ENCODE results near the gene TMPRSS2. TPM values are rescaled to one million over a fixed set of nuclear protein-coding genes. Genes with fewer than 3 reads are reported as not detected.

The TMPRSS2 gene
- total and polyA plus RNA-seq, 9 of the 15 experiments (the other 6 are each of a cell fraction or from before 2014, with no cell fraction given): 0.20 TPM; not detected in 8

DNA sequence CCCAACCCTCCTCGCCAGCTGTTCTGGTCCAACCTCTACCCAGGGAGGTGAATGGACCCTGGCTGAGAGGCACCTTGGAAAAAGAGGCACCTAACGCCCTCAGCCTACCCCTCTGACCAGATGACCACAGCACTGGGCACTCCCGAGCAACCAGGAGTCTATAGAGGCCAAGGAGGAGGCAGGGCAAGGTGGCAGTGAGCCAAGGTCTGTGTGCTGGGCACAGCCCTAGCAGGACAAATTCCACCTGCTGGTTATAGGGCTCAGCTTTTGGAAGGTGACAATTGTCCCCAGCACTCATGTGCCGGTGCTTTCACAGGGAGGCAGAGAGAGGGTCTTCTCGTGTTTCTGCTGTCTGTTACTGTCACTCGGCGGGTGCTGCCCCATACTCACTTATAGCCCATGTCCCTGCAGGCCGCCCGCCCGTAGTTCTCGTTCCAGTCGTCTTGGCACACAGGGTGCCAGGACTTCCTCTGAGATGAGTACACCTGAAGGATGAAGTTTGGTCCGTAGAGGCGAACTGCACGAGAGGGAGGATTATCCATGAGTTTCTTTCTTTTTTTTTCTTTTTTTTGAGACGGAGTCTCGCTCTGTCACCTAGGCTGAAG lies 27.8 kb downstream of the TMPRSS2 start:
- ChIA-PET POLR2A (interaction anchor here (0.5 to 1.1 kb wide), 2 partner anchors 11 to 84 kb away, joined by 3 read pairs; no protein-coding TSS in a partner anchor), CTCF (ENCODE audit: low intra/inter-chr PET ratio) (no interaction called here)
- no peaks in the 10 kb centered on the region for H3K9me1 ChIP-seq (ENCODE audit: control insufficient read depth, insufficient read depth, low read length)
- no peaks in the 10 kb centered on the region for H3K79me2 ChIP-seq (ENCODE audit: control insufficient read depth, insufficient read depth, low read length)
- in situ Hi-C loops (cut with MboI): no loop called here
- H3K4me3 ChIP-seq: no peak overlapping the region
- H3K27me3 ChIP-seq (ENCODE audit: control insufficient read depth in 2 of 2, insufficient read depth in 2 of 2, low read length in 2 of 2): peaks cover 21 to 34% of the 10 kb centered on the region in 2 experiments; a peak in 4 of 5 replicates
- no peaks in the 10 kb centered on the region for H4K20me1 ChIP-seq (replicated peaks; ENCODE audit: control insufficient read depth, insufficient read depth, low read length)
- FAIRE-seq (no peak), DNase-seq (ENCODE audit: extremely low read depth in 1 of 4, low spot score in 3 of 4) (no peak), ATAC-seq (no peak)
- no peaks in the 10 kb centered on the region for H3K4me1 ChIP-seq (replicated peaks in 1 of 2; ENCODE audit: control insufficient read depth in 2 of 2, insufficient read depth in 2 of 2, low read length in 2 of 2)
- WGBS (ENCODE audit: insufficient coverage, low coverage, missing lambda C conversion rate): under 1% methylated on average over 17 of the region's 17 CpGs
- no peak overlapping the region for H3K9ac ChIP-seq (ENCODE audit: insufficient read depth in 1 of 2, low read depth in 2 of 2, low read length in 2 of 2)
- H2AFZ ChIP-seq (ENCODE audit: low read depth, low read length): no peak overlapping the region
- no peaks in the 10 kb centered on the region for H3K9me3 ChIP-seq (replicated peaks; ENCODE audit: control insufficient read depth, insufficient read depth, low read depth, low read length)
- BruUV-seq (replicated peaks): no TSS peak
- intact Hi-C loops (cut with micrococcal nuclease): no loop called here
- H3K27ac ChIP-seq (ENCODE audit: extremely low read depth, low read depth, low read length): no peak overlapping the region
- H3K4me2 ChIP-seq (ENCODE audit: insufficient read depth, low read length): no peak overlapping the region
- no peaks in the 10 kb centered on the region for H3K36me3 ChIP-seq (ENCODE audit: control insufficient read depth, insufficient read depth, low read length)
- TF ChIP-seq ZNF445 (CRISPR knock-in tag; IDR thresholded peaks at IDR 0.05; ENCODE audit: low read depth): no peak
- TF ChIP-seq FOXK1 (CRISPR knock-in tag; IDR thresholded peaks at IDR 0.05; ENCODE audit: borderline replicate concordance): no peak
- no peak for TF ChIP-seq CAMTA2 (CRISPR knock-in tag; conservative IDR thresholded peaks at IDR 0.05)
- no peak for TF ChIP-seq ARNT (IDR thresholded peaks at IDR 0.05)
- no peak for TF ChIP-seq ZBTB7A (IDR thresholded peaks at IDR 0.05; ENCODE audit: borderline replicate concordance, control insufficient read depth, low read depth, low read length)
- no peak for TF ChIP-seq HMGN3 (IDR thresholded peaks at IDR 0.05; ENCODE audit: borderline replicate concordance, extremely low read depth, insufficient read length, low read depth, low read length)
- TF ChIP-seq SP1 (CRISPR knock-in tag; IDR thresholded peaks at IDR 0.05): no peak
- no peak for TF ChIP-seq ZZZ3 (IDR thresholded peaks at IDR 0.05)
- no peak for TF ChIP-seq RBM25 (IDR thresholded peaks at IDR 0.05; ENCODE audit: low read depth, low read length, severe bottlenecking)
- TF ChIP-seq ZNF263 (CRISPR knock-in tag; IDR thresholded peaks at IDR 0.05; ENCODE audit: borderline replicate concordance): no peak
- no peak for TF ChIP-seq RREB1 (CRISPR knock-in tag; IDR thresholded peaks at IDR 0.05)
- TF ChIP-seq ELF2 (CRISPR knock-in tag; IDR thresholded peaks at IDR 0.05): no peak
- TF ChIP-seq, protein P1, sequence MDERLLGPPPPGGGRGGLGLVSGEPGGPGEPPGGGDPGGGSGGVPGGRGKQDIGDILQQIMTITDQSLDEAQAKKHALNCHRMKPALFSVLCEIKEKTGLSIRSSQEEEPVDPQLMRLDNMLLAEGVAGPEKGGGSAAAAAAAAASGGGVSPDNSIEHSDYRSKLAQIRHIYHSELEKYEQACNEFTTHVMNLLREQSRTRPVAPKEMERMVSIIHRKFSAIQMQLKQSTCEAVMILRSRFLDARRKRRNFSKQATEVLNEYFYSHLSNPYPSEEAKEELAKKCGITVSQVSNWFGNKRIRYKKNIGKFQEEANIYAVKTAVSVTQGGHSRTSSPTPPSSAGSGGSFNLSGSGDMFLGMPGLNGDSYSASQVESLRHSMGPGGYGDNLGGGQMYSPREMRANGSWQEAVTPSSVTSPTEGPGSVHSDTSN (CRISPR knock-in tag; IDR thresholded peaks at IDR 0.05; ENCODE audit: low read depth): no peak
- TF ChIP-seq, protein P1 (tag; conservative IDR thresholded peaks at IDR 0.05; ENCODE audit: low read depth): no peak
- no peak for TF ChIP-seq SIRT6 (IDR thresholded peaks at IDR 0.05; ENCODE audit: low read depth, low read length)
